ENCODE results near the gene TFDP2.

Gene TFDP2

DNA sequence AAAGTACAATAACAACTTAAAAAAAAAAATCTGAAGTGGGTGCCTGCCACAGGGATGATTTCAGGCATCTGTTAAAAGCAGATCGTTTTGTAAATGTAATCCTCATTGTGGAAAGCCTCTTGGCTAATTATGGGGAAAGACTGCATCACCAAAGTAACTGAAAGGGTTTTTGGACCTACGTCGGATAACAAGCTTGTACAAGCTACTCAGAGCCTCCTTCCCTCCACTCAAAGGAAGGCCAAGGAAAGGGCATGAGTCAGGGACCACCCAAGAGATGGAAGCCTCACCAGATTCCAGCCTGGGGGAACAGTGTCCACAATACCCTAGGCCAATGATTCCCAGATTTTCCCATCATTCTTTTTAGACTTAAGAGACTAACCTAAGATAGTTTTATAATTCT lies 188.6 kb downstream of the TFDP2 start:
- DNase-seq (ENCODE audit: low spot score) = peak; percentile 12

GRCh38 chr3:141959589-141960554 lies 189.5 kb downstream of the TFDP2 start:
- peak; percentile 52 for DNase-seq (ENCODE audit: low spot score)

DNA sequence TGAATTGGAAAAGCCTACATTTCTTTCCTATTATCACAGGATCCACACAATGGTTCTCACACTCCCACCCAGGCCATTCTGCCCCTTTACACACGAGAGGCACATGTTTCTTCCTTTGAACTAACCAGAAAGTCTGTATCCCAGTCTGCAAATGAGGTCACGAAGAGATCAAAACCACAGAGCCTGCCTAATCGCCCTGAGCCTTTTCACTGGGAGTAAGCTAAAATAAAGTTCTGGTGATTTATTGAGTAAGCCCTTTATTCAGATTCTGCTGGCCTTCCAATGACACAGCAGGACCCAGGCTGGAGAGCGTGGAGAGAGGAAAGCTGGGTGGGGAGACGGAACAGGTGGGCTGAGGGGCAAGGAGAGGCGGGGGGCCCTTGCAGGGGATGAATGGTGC lies 194.2 kb downstream of the TFDP2 start:
- no peak for DNase-seq (ENCODE audit: low spot score)

DNA sequence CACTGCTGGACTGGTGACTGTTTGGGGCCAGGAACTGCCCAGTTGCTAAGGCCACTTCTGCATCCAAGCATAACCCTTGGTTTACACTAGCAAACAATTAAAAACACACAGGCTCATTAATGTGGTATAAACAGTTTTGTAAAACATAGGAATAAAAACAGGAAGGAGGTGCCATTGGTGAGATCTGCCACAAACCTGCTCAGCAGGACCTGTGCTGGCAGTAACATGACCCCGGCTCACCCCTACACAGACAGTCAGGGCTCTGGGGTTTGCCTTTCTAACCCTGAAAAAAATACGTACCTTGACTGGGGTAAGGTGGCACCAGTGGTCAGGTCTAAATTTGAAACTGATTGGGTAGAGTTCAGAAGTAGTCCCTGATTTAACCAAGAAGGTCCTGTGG lies 196.7 kb downstream of the TFDP2 start:
- DNase-seq (ENCODE audit: low spot score) = no peak

DNA sequence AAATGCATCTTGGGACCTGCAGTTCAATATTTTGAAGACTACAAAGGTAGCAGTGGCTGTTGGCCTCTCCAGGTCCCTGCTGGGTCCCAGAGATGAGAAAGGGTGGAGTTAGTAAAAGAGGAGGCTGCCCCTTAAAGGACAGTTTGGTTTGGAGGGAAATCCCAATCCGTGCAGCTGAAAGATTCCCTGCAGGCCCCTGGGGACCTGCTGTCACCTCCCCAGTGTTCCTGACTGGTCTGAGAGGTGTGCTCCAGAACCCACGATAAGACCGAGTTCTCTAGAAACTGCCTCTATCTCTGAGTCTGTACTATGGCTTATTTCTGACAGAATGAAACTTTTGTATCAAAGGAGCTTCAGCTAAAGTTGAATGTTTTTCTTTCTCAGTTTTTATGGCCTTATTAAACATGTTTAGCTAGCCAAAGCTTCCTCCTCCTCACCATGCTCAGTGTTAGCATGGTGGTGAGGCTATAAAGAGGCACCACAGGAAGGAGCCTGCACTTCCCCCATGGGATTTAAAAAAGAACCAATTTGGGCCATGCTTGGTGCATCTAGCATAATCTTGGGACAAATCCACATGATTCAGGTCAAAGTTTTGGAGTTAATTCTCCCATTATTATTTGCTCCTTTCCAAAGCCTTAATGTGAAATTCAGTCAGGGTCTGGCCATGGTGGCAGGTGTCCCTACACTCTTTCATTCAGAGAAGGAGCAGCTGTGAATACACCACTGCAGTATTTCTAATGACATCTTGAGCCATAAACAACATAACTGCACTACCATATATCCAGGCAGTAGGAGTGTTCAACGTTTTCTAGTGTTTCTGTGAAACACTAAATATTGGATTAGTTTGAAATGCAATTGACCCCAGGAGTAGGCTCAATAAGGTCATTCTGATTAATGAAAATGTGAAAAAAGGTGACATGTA lies 198.5 kb downstream of the TFDP2 start:
- no peak for DNase-seq (ENCODE audit: low spot score)

DNA sequence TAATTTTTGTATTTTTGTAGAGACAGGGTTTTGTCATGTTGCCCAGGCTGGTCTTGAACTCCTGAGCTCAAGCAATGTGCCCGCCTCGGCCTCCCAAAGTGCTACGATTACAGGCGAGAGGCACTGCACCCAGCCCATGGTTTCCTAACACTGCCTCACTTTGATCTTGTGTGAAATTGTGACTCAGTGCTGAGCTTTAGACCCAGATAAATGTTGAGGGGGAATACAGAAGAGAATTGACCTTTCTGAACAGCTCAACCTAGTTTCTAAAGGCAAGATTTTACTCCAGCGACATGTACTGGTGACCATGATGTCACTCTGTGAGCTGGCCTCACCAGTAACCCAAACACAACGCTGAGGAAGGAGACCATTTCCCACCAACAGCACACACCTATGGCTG lies 199.4 kb downstream of the TFDP2 start:
- DNase-seq (ENCODE audit: low spot score) = no peak

DNA sequence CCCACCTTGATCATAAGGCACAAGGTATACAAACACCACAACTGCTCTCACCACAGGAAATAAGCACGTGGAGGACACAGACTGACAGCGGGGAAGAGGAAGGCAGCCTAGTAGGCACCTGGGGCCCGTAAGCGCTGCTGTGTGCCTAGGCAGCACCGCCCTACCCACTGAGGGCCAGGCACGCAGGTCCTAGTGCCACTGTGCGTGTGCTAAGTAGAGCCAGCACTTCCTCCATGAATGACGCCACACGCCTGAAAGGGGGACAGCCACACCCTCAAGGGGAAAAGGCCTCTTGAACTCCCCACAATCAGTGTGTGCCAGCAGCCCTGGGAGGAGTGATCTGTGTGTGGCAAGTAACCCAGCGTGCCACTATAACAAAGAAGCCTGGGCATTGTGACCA lies 199.9 kb downstream of the TFDP2 start:
- DNase-seq (ENCODE audit: low spot score) = no peak

- no peak for DNase-seq (ENCODE audit: low spot score)
Measured at GRCh38 chr3:141945726-141946485, 203.4 kb downstream of the TFDP2 start.

GRCh38 chr3:141942006-141942405 lies 207.3 kb downstream of the TFDP2 start:
- no peak for DNase-seq (ENCODE audit: low spot score)

GRCh38 chr3:141941093-141941492 lies 208.3 kb downstream of the TFDP2 start:
- no peak for DNase-seq (ENCODE audit: low spot score)

DNA sequence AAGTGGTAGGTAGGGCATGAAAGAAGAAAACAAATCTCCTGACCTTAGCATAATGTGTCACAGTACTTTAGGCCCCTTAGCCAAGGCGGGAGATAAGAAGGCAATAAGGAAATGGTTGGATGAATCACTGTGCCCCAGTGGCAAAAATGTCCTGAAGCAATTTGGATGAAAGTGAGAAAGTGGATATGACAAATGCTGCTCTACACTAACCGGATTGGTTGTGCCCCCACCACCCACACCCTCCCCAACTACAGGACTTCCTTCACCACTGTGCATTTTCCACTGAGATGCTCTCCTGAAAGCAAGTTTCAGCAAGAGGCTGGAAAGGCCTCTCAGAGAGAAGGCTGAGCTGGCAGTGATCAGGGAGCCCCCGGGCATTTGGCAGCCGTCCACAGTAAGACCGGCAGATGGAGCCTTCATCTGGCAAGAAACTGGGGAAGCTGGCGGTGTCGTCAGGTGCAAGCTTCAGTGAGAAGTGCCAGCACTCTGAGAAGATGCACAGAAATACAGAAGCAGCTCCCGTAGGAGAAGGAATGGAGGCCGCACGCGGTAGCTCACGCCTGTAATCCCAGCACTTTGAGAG lies 209.1 kb downstream of the TFDP2 start:
- DNase-seq (ENCODE audit: low spot score) = peak; percentile 60

- DNase-seq (ENCODE audit: low spot score) = no peak
Measured at GRCh38 chr3:141939759-141940158, 209.6 kb downstream of the TFDP2 start.

DNA sequence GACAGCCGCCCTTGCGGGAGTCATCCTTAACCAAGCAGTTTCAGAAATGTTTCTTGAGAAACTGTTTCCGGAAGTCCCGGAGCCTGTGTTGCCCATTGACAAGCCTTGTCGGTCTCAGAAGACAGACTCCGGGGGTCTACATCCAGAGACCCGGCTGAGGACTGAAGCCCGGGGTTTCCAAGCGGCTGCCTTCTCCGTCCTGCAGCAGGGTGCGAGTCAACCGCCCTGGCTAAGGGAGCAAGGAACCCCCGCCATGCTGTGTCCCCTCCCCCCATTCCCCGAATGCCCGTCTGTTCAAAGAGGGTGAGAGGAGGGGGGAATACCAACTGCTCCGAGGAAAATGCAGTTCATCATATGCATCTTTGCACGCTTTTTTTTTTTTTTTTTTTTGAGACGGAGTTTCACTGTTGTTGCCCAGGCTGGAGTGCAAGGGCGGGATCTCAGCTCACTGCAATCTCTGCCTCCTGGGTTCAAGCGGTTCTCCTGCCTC lies 211.3 kb downstream of the TFDP2 start:
- DNase-seq (ENCODE audit: low spot score) = no peak

DNA sequence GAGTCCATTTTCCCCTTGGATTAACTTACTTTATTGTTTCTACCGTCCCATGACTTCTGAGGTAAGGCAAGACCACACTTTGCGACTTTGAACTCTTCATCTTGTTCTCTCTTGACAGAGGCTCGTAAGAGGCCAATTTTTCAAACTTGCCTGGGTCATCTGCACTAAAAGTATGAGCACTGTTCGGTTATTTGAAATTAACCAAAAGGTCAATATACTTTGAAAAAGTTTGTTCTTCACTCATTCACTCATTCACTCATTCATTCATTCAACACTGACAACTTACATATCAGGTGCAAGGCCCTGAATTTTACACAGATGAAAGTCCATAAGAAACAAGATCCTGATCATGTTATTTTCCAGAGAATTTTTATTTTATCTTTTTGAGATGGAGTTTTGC lies 215.0 kb downstream of the TFDP2 start:
- DNase-seq (ENCODE audit: low spot score) = no peak

GRCh38 chr3:141933421-141934300 lies 215.7 kb downstream of the TFDP2 start:
- DNase-seq (ENCODE audit: low spot score) = no peak

DNA sequence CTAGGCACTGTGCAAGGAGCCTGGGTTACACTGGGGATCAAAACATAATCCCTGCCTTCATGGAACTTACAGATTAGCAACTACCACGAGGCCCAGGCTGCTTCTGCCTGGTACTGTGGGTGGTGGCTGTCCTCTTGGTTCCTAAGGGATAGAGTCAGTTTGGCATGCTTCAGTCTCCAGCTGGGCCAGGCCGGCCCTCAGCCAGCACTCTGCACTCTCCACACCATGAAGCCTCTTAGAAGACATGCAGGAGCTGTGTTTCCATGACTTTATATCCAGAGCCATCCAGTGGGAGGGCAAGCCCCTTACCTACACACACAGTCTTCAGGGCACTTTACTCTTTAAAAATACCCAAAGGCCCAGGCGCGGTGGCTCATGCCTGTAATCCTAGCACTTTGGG lies 218.5 kb downstream of the TFDP2 start:
- no peak for DNase-seq (ENCODE audit: low spot score)

GRCh38 chr3:141929341-141929995 lies 219.9 kb downstream of the TFDP2 start:
- DNase-seq (ENCODE audit: low spot score) = no peak

DNA sequence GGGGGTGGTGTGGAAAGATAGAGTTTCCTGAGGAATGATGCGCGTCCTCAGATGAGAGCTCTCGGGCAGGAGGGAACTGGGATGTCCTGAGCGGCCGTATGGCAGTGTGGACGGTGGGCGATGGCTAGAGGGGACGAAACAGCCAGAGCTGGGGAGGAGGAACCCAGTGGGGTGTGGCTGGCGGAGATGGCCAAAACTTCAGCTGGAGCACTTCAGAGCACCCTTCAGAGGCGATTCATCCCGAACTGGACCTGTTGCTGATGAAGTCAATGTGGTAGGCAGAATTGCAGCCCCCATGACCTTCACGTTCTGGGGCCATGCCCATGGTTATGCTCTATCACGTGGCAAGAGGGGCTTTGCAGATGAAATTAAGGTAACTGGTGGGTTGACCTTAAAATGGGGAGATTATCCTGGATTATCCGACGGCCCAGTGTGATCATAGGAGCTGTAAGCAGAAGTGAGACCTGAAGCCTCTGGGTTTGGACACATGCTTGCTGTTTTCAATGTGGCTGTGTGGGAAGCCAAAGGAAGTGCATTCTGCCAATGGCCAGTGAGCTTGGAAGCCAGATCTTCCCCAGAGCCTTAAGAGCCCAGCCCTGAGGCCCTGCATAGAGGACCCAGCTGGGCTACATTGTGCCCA lies 220.6 kb downstream of the TFDP2 start:
- DNase-seq (ENCODE audit: low spot score) = no peak

- DNase-seq (ENCODE audit: low spot score) = no peak
Measured at GRCh38 chr3:141926929-141927328, 222.4 kb downstream of the TFDP2 start.
